GM18907 (cell line): ENCODE measurements around the gene ANK2.
A peak's percentile ranks its signal among the peaks of the same experiment; 100 is the strongest.

Experiments used
- ATAC-seq: cut with Tn5 transposase; IDR thresholded peaks from one replicate; pipeline ENCODE4 v1.9.1; 2021; ENCODE audit warnings: mild to moderate bottlenecking, moderate library complexity; ENCODE audit not compliant: unreplicated experiment

ANK2 gene

DNA sequence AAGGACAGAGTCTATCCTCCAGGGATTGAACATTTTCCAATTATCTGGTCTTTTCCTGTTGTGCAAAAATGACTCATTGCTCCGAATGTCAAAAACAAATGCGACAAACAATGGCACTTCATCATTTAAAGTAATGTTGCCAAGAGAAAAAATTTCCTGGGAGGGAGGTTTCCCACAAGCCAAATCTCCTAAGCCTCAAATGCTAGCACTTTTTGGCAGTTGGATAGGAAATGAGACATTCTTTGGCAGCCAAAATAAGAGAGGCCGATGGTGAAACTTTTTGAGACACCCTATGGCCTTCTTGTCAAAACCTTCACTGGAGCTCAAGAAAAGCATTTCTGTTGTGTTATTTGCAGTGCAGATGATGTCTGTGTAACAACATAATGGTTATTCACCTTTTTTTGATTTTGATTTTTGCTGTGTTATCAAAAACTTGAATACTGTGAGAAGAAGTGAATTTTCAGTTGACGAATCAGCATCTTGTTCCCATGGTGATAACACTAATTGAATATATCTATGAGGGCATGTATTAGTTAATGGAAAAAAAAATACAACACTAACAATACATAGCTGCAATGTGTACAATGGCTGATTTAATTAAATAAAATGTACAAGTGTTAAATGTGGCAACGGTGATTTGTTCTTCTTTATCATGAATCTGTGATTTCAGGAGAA, 333.8 kb downstream of the ANK2 start:
- no peak for ATAC-seq

DNA sequence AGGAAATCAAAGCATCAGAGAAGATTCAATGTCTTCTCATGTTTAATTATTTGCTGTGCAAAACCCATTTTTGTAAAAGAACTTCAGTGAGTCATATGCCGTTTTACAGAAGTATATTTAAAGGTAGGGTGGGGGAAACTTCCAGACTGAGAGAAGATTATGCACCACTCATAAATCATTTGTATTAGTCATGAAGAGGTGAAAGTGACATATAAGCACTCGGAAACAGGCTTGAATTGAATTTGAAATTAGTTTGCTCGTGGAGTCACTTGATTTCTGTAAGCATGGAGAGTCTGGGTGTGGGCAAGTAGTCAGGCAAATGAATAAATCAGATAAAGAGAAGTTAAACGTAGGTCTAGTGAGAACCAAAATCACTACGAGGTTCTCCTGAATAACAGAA, 335.1 kb downstream of the ANK2 start:
- no peak for ATAC-seq

DNA sequence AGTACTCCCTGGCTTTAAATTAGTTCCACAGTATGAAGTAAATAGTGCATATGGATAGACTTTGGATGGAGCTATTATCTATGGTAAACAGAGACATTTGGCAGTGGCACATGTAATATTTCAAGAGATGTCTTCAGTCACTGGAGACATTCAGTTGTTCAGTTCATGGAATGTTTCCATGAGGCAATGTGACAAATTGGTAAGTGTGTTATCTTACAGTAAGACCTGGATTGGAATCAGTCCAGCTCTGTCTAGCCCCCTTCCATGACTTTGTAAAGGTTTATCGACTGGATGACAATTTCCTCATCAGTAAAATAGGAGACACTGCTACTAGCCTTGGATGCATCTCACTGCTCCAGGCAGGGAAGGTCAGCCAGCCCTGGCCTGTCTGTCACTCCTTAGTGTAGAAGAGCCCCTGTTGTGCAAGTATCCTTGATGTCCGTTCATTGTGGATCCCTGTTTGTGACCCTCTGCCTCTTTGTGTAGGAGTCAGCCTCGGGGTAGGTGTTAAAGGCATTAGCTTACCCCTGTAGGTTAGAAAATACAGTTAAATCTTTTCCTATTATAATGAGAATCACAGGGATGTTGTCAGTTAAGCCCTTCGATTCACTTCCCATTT, 335.9 kb downstream of the ANK2 start:
- no peak for ATAC-seq

DNA sequence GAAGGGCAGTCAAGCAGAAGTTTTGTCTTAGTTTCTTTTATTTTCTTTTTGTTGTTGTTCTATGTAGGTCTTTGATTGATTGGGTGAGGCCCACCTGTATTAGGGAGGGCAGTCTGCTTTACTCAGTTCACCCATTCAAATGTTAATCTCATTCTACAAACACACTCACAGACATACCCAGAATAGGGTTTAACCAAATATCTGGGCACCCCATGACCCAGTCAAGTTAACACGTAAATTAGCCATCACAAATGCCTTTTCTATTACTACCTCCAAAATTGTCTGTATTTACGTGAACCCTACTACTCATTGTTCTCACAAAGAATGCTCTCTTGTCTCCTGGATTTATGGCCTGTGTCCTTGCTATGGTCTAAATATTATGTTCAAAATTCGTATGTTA, 339.7 kb downstream of the ANK2 start:
- ATAC-seq: no peak

DNA sequence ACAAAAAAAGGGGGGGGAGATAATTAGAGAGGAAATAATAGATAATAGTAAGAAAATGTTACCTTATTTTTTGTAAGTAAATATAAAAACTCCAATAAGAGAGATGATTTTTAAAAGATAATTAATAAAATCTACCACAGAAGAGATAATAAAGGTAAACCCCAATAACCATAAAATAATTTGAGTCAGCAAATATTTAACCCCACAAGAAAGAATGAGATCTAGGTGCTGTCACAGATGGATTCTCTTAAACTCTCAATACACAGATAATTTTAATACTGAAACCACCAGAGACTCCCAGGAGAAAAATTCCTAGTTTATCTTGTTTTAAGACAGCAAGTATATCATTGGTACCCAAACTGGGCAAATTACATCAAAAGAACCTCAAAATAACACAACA, 341.4 kb downstream of the ANK2 start:
- ATAC-seq: no peak

DNA sequence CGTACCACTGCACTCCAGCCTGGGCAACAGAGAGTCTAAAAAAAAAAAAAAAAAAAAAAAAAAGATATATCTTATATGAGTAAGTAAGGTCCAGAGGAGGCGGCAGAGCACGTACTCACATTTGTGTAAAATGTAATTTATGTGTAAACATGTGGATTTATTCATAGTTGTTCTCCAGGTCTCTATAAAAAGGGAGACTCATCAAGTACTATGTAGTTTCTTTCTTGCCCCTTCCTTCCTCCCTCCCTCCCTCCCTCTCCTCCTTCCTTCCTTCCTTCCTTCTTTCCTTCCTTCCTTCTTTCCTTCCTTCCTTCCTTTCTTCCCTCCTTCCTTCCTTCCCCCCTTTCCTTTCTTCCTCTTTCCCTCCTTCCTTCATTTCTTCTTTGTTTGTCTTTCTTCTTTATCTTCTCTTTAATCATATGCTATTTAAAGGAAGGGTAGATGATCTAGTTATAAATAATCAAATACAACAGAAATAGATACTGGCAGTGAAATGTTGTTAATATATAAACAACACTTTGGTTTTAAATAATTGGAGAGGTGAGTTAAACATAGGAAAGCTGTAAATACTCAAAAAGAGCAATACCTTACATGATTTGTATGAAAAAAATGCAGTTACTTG, 344.8 kb downstream of the ANK2 start:
- no peak for ATAC-seq

DNA sequence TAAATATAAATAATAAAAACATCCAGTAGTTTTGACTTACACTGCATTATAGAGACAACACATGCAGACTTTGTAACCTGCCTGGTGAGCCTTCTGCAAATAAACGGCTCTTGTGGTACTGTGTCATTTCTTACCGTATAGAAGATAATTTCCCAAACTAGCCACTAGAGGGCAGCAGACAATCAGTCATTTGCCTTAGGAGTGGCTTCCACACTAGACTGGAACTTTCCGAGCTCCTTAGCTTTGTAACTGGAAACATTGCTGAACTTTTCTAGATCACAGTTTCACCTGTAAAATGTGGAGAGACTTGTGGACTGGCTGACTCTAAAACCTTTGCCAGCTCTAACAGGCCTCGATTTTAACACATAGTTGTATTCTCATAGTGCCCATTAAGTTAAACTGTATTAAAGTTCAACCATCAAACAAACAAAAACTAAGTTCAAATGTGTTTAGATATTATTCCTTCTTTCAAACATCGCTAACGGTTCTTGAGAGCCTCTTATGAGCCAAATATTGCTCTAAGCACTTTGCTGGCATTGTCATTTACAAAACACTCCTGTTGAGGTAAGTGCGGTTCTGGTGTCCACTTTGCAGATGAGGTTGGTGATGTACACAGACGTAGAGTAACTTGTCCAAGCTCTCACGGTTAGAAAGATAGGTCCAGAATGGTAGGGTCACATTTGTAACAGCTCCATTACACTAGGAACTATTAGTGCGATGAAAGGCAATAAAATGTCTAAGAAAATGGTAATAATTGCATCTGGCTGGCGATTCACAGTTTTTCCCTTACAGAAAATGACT, 345.5 kb downstream of the ANK2 start:
- ATAC-seq: peak; percentile 95

DNA sequence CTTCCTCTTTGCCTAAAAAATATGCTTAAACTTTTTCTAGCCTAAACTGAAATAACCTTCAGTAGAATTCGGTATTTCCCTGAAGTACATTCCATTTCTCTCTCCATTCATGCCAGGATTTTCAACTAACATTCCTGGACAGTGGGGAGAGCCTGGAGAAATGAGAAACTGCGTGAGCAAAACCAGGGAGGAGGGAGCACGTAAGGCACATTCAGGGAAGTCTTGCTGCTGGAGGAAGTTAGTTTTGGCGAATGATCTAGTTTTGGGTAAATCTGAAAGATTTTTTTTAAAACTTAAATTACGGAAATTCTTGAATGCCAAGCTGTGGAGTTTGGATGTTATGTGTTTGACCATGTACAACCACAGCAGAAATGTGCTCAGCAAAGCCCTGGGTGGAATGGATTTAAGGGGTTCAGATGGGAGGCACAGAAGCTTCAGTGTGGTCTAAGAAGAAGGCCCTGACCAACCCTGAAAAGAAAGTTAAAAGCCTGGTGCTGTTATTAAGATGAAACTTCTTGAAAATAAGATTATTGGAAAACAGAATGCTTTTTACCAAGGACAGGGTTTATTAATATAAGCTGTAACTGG, 347.8 kb downstream of the ANK2 start:
- ATAC-seq: no peak

DNA sequence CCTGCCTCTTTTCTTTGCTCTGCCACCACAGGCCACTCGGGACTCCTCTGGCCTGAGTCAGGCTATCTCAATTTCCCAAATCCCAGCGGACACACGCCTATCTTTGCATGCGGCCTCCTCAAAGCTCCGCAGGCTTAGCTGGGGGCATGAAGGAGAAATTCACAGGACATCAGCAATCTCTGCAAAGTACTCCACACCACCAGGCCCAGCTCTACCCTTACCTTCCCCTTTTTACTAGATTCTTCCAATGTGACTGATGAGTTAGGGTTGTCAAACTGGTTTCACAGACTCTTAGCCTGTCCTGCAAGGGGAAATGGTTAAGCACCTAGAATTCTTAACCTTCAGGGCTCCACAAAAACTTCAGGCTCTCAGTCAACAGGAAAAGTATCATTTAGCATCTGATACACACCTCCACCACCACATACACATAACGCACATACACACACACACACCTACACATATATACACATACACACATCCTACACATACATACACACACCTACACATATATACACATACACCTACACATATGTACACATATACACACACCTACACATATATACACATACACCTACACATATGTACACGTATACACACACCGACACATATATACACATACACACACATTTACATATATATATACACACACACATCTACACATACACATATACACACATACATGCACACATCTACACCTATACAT, 349.1 kb downstream of the ANK2 start:
- no peak for ATAC-seq

DNA sequence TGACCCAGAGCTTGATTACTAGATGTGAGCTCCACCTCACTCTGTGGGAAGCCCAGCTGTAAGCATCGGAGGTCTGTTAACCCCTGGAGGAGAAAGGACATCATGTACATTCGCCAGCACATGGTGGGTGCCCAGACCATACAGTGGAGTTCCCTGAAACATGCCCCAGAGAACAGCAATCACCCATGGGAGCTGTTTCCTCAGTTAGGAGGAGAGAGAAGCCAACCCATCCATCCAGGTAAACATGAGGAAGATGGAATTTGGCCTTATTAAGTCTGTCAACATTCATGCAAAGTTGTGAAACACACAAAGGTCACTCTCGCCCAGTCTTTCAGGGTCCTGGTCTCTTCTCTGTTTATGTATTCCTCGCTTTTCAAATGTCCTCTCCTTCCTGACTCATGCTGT, 354.7 kb downstream of the ANK2 start:
- ATAC-seq: no peak

DNA sequence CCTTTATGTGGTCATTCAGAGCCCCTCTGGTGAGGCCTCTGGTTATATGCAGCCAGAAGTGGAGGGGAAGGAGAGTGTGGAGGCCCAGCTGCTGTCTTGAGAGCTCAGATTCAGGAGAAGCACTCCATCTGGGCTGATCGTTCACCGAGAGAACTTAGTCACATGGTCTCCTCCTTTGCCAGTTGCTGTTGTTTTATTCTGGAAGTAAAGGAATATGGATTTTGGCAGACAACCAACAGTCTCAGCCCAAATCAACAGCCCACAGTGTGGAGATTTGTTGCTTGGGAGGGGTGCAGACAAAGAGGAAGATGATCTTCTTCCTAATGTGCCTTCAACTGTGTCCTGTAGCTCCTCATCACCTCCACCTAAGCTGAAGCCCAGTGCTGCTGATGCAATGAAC, 355.4 kb downstream of the ANK2 start:
- ATAC-seq: no peak

DNA sequence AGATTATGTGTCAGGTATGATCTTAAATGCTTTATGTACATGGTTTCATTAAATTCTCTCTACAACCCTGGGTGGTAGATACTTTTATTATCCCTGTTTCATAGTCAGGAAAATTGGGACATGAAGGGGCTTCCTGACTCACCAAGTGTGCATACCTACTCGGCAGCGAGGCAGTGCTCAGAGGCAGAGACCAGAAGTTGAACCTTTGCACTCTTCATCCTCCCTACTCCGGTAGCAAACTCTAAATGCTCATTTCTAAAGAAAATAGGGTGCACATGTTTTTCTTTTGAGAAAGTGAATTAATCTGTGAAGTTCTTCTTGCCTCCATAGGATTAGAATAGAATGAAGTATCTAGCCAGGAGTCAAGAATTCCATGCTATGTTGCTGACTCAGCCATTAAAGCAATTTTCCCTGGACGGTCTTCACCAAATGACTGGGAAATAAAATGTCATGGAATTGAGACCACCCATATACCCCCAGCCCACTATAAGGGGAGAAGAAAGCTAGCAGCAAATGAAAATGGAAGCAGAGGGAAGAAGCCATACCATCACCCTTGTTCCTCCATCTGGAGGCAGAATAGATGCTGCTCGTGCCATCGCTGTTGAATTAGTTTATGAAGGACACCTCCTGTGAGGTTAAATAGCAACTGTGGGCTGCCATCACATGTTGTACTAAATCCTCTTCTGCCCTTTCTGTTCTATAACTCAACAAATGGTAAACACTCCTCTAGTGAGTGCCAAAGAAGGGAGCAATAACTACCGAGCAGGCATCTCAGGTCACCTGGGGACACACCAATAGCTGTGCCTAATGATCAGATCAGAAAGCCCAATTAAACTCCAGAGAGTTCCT, 356.6 kb downstream of the ANK2 start:
- no peak for ATAC-seq

DNA sequence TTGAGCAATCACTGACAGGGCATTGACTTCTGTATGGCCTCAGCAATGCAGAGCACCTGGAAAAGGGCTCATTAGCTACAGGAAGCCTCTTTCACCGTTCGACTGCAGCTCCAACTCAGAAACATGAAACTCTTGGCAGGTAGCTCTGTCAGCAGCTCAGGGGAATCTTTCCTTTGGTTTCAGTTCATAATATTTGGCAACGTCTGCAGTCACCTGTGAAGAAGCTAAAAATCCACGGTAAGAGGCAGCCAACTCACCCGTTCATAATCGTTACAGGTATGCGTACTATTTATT, 357.2 kb downstream of the ANK2 start:
- no peak for ATAC-seq

DNA sequence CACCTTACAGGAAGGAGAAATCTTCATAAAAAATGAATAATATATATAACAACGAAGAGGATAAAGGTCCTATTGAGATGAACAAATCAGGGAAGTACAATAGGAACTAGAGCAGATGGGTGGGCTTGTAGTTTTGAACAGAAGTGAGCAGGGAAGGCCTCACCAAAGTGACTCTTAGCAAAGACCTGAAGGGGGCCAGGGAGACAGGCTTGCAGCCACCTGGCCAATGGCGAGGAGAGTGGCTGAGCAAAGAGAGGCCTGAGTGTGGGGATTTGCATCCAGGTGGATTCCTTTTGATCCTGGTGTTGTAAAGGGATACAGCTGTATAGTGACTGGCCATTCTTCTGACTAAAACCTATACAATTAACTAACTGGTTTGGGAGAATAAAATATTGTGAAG, 358.0 kb downstream of the ANK2 start:
- no peak for ATAC-seq

DNA sequence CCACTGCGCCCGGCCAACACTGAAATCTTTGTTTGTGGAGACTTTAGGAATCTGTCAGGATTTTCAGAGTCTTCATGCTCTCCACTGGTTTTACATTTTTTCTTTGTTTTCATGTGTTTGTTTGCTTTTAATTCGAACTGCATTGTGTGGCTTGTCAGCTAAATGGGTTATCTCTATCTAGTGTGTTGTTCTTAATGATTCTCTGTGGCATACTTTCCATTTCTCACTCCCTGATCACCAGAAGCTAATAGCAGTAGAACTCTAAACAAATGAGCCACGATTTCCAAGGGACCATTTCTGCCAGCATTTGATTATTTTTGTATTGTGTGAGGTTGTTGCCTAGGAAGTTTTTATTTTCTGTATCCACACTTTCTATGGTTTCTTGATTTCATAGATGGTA, 359.7 kb downstream of the ANK2 start:
- no peak for ATAC-seq

DNA sequence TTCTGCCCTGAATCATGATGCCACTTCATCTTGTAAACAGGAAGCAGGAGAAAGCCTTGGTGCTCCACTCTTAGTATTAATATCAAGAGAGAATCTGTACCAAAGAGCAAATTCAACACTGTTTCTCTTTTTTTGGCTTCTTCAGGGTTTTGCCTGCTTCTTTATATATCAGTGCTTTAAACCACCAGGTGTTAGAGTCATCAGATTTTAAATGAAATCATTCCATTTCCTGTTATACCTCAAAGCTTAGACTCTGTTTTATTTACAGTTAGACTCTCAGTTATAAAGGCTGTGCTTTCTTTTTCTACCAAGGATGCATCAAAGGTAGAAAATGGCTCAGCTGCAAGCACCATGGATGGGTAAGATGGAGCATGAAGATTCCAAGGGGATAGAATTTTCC, 361.2 kb downstream of the ANK2 start:
- no peak for ATAC-seq

DNA sequence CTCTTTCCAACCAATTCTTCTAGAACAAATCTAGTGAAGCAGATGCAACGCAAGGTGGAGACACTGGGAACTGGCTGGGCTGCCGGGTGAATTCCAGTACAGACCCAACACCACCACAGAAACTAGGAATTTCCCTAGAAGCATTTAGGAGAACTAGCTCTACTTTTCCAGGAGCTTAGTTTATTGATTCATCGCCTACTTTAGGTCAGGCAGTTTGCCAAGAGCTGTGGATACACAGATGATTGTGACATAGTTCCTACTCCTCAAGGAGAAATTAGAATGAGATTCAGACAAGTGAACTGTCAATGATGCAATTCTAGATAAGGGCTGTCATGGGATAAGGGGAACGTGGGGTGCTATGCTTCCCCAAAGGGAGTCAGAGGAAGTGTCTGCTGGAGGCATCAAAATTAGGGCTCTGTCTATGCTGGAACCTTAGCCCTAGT, 362.1 kb downstream of the ANK2 start:
- ATAC-seq: no peak

DNA sequence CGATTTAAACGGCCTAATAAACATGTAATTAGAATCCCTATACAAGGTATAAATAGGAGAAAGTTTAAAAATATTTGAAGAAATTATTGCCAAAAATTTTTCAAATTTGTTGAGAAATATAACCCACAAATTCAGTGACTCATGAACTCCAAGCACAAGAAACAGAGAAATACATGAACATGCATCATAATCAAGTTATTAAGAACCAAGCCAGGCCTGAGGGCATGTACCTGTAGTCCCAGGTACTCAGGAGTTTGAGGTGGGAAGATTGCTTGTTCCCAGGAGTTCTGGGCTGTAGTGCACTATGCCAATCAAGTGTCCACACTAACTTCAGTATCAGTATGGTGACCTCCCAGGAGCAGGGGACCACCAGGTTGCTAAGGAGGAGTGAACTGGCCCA, 370.2 kb downstream of the ANK2 start:
- no peak for ATAC-seq

DNA sequence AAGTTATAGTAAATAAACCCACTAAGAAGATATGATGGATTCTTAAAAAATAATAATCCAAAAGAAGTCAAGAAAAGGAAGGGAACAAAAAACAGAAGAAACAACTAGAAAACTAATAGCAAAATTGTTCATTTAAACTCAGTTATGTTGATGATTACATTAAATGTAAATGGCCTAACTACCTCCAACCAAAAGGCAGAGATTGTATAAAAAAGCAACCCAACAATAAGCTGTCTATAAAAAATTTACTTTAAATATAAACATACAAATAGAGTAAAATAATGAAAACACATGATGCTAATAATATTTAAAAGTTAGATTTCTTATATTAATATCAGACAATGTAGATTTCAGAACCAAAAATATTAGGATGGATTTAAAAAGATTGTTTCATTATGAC, 371.5 kb downstream of the ANK2 start:
- ATAC-seq: no peak

DNA sequence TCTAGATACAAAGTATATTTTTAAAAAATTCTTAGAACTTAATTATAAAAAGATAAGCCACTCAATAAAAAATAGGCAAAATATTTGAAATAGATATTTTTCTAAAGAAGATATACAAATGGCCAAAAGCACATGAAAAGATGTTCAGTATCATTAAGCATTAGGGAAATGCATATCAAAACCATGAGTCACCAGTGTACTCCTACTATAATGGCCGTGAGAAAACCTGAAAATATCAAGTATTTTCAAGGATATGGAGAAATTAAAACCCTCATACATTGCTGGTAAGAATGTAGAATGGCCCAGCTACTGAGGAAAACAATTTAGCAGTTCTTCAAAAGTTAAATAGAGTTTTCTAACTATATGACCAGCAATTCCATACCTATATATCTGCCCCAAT, 374.2 kb downstream of the ANK2 start:
- ATAC-seq: no peak
